CD4-positive, alpha-beta T cell treated with Interleukin-2 at 100 ng/mL for 4 hours (primary cell): ENCODE results near the gene GPR78.
"Not testable (repeated sequence)": the region's sequence is repeated elsewhere in the genome, so short reads cannot be mapped to it uniquely, and the experiment has no call there.

Source experiments
- DNase-seq: peaks from one replicate; pipeline ENCODE4 v3.0.0-alpha.2; 2020; ENCODE audit warnings: low spot score

Gene GPR78

GRCh38 chr4:8616831-8617230 is 36.6 kb downstream of the GPR78 start:
- no peak for DNase-seq

DNA sequence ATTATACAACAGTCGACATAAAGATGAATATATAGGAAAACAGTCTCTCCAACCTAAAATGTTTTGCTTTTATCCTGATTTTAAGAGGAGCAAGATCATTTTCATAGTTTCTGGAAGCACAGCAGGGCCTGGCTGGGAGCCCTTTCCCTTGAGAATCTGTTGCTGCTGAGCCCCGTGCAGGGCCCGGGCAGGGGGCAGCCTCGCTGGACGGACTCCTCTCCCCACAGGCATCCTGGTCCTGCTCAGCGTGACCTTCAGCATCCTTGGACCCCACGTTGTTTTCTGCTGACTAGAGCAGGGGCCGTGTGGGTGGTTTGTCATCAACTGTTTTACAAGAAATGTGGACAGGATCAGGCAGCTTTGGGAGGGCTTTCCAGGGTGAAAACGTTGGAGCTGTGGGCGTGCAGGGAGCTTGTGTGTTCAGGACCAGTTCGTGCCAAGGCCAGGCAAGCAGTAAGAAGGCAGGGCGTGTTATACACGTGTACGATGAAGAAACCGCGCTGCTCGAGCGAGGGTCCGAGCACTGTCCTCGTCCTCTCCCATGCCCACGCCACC is 37.4 kb downstream of the GPR78 start:
- no peak for DNase-seq

- DNase-seq = no peak
These were observed 38.2 kb downstream of the GPR78 start for GRCh38 chr4:8618421-8618820.

- DNase-seq = no peak
These were observed 38.9 kb downstream of the GPR78 start for GRCh38 chr4:8618961-8619720.

DNA sequence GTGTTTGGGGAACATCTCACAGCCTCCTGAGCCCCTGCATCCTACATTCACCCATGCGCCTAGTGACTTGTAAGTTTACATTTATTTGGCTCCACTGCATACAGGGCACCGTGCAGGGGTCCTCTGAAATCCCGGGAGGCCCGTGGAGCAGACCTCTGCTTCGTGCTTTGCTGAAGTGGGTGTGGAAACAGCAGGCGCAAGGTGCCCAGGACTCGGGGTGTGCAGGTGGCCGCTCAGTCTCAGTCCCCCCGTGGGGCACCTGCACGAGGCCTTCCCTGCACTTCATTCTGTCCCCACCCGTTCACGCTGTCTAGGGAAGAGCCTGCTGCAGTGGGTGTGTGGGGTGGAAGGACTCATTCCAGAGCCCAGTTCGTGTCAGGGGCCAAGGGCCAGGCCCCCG is 40.9 kb downstream of the GPR78 start:
- DNase-seq = not testable (repeated sequence)

DNA sequence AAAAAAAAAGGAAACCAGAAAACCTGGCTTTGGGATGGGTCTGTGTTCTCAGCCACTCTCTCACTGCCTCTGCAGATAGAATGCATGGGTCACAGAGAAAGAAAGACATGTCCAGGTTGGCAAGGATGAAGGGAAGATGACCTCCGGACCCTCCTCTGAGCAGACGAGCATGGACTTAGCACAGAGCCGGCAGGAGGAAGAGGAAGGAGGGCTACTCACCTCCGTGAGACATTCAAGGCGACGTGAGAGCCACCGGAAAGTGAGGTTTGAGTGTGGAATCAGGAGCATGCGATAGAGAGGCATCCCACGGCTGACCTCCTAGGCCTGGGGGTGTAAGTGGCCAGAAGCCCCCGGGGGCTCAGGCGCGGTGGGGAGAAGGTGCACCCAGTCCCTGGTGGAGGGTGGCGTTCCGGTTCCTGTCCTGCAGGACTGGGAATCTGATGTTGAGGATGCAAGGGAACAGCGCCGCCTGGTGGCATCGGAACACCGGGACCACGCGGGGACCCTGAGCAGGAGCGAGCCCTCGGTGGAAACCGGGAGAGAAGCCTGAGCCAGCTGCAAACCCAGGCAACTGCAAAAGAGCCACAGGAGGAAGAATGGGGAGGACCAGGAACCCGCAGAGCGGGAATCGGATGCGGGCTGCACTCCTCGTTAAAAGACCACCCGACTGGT is 44.5 kb downstream of the GPR78 start:
- DNase-seq = not testable (repeated sequence)

DNA sequence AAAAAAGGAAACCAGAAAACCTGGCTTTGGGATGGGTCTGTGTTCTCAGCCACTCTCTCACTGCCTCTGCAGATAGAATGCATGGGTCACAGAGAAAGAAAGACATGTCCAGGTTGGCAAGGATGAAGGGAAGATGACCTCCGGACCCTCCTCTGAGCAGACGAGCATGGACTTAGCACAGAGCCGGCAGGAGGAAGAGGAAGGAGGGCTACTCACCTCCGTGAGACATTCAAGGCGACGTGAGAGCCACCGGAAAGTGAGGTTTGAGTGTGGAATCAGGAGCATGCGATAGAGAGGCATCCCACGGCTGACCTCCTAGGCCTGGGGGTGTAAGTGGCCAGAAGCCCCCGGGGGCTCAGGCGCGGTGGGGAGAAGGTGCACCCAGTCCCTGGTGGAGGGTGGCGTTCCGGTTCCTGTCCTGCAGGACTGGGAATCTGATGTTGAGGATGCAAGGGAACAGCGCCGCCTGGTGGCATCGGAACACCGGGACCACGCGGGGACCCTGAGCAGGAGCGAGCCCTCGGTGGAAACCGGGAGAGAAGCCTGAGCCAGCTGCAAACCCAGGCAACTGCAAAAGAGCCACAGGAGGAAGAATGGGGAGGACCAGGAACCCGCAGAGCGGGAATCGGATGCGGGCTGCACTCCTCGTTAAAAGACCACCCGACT is 50.2 kb downstream of the GPR78 start:
- DNase-seq = not testable (repeated sequence)

- DNase-seq = not testable (repeated sequence)
These were observed 51.7 kb downstream of the GPR78 start for GRCh38 chr4:8631896-8632295.

- not testable (repeated sequence) for DNase-seq
These were observed 54.6 kb downstream of the GPR78 start for GRCh38 chr4:8634773-8635172.

DNA sequence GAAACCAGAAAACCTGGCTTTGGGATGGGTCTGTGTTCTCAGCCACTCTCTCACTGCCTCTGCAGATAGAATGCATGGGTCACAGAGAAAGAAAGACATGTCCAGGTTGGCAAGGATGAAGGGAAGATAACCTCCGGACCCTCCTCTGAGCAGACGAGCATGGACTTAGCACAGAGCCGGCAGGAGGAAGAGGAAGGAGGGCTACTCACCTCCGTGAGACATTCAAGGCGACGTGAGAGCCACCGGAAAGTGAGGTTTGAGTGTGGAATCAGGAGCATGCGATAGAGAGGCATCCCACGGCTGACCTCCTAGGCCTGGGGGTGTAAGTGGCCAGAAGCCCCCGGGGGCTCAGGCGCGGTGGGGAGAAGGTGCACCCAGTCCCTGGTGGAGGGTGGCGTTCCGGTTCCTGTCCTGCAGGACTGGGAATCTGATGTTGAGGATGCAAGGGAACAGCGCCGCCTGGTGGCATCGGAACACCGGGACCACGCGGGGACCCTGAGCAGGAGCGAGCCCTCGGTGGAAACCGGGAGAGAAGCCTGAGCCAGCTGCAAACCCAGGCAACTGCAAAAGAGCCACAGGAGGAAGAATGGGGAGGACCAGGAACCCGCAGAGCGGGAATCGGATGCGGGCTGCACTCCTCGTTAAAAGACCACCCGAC is 55.8 kb downstream of the GPR78 start:
- not testable (repeated sequence) for DNase-seq
